H1 (cell line): Measurements from ENCODE around the gene KHDRBS2. TPM values are rescaled to one million over a fixed set of nuclear protein-coding genes. Genes with fewer than 3 reads are reported as not detected.

Source experiments
- CTCF ChIA-PET: fragments of 300-600 bp; sonication (Branson Sonifier 250); formaldehyde crosslinking; loops from one replicate; lab custom pipeline; 2021; ENCODE audit not compliant: partially characterized antibody; lab: Charles Lee
- POLR2A ChIA-PET: fragments of 300-600 bp; sonication (Branson Sonifier 250); formaldehyde crosslinking; loops from one replicate; lab custom pipeline; 2021; ENCODE audit warnings: inconsistent platforms; ENCODE audit not compliant: partially characterized antibody; lab: Charles Lee
- DNase-seq, 2 experiments: peaks; one replicate each; pipeline versions ENCODE4 v3.0.0 to v3.0.0-alpha.2; 2010 to 2022; ENCODE audit warnings: low spot score in 2 of 2, low read depth in 1 of 2, mixed read lengths in 1 of 2
- FAIRE-seq: peaks from 2 replicates; lab custom pipeline; 2011; peaks lifted over from hg19 to GRCh38; lab: Jason Lieb, UNC
- H2AFZ ChIP-seq: 2 replicates; pipeline ENCODE4 v1.8.1; 2012; ENCODE audit warnings: low read length, inconsistent platforms
- H2AK5ac ChIP-seq: 2 replicates; pipeline ENCODE4 v1.6.1; 2013; ENCODE audit warnings: low read depth, low read length
- H2BK120ac ChIP-seq: replicated peaks from 2 replicates; pipeline ENCODE3; 2013; ENCODE audit warnings: low read depth, low read length, inconsistent platforms
- H2BK12ac ChIP-seq: 2 replicates; pipeline ENCODE4 v1.6.1; 2013; ENCODE audit warnings: low read depth, low read length
- H2BK15ac ChIP-seq: 2 replicates; pipeline ENCODE4 v1.6.1; 2013; ENCODE audit warnings: low read length
- H2BK20ac ChIP-seq: 2 replicates; pipeline ENCODE4 v1.6.1; 2013; ENCODE audit warnings: low read length
- H2BK5ac ChIP-seq: 2 replicates; pipeline ENCODE4 v1.6.1; 2013; ENCODE audit warnings: low read depth, low read length
- H3K14ac ChIP-seq: 2 replicates; pipeline ENCODE4 v1.6.1; 2013; ENCODE audit warnings: inconsistent platforms; ENCODE audit not compliant: insufficient read length
- H3K18ac ChIP-seq: 2 replicates; pipeline ENCODE4 v1.6.1; 2013; ENCODE audit warnings: low read length; ENCODE audit errors: extremely low read depth
- H3K23ac ChIP-seq: 2 replicates; pipeline ENCODE4 v1.6.1; 2013; ENCODE audit warnings: inconsistent platforms; ENCODE audit not compliant: insufficient read length
- H3K23me2 ChIP-seq: 2 replicates; pipeline ENCODE4 v1.6.1; 2013; ENCODE audit warnings: low read depth, low read length
- H3K27ac ChIP-seq: 2 replicates; pipeline ENCODE4 v1.6.1; 2011; ENCODE audit warnings: low read depth, low read length, inconsistent platforms
- H3K27me3 ChIP-seq, 4 experiments: replicated peaks in 1 of 4; 1 replicate in 1 of 4; 2 replicates in 3 of 4; pipeline versions ENCODE4 v1.6.1 to v1.8.1; 2011 to 2013; ENCODE audit warnings: low read length in 3 of 4, mild to moderate bottlenecking in 3 of 4, inconsistent platforms in 2 of 4, mixed read lengths in 2 of 4, moderate library complexity in 1 of 4; ENCODE audit not compliant: control insufficient read depth in 3 of 4, insufficient read depth in 3 of 4; ENCODE audit errors: extremely low read depth in 1 of 4
- H3K36me3 ChIP-seq, 4 experiments: 2 replicates each; pipeline versions ENCODE4 v1.6.1 to v1.8.1; 2011 to 2013; ENCODE audit warnings: mild to moderate bottlenecking in 4 of 4, low read length in 3 of 4, moderate library complexity in 2 of 4, control low read depth in 1 of 4, inconsistent platforms in 1 of 4; ENCODE audit not compliant: insufficient read depth in 4 of 4, control insufficient read depth in 2 of 4
- H3K4ac ChIP-seq: replicated peaks from 2 replicates; pipeline ENCODE3; 2013; ENCODE audit warnings: low read length, low read depth, mixed read lengths, inconsistent platforms; ENCODE audit not compliant: insufficient read length
- H3K4me1 ChIP-seq, 4 experiments: replicated peaks in 1 of 4; 1 replicate in 1 of 4; 2 replicates in 3 of 4; pipeline versions ENCODE4 v1.6.1 to v1.8.1; 2011 to 2013; ENCODE audit warnings: low read length in 3 of 4, inconsistent platforms in 2 of 4, mixed read lengths in 1 of 4; ENCODE audit not compliant: insufficient read depth in 4 of 4, control insufficient read depth in 3 of 4
- H3K4me2 ChIP-seq, 2 experiments: 2 replicates each; pipeline versions ENCODE4 v1.6.1 to v1.8.1; 2011 to 2013; ENCODE audit warnings: low read depth in 2 of 2, low read length in 2 of 2, control low read depth in 1 of 2, inconsistent platforms in 1 of 2, mild to moderate bottlenecking in 1 of 2; ENCODE audit not compliant: insufficient read depth in 1 of 2
- H3K4me3 ChIP-seq, 4 experiments: fragments of 200-600, 300-600 bp in 1 of 4; sonication (generic), shearing (Covaris generic), sonication (Bioruptor Twin) in 1 of 4; 2 replicates each; pipeline versions ENCODE4 v1.5.1 to v1.8.1; 2011 to 2016; ENCODE audit warnings: low read length in 4 of 4, low read depth in 3 of 4, control low read depth in 2 of 4, inconsistent platforms in 2 of 4, mild to moderate bottlenecking in 2 of 4, mixed read lengths in 1 of 4, moderate library complexity in 1 of 4; ENCODE audit not compliant: insufficient read depth in 2 of 4; ENCODE audit errors: extremely low read depth in 1 of 4
- H3K56ac ChIP-seq: replicated peaks from 2 replicates; pipeline ENCODE3; 2013; ENCODE audit warnings: low read depth, mild to moderate bottlenecking, mixed read lengths, low read length, inconsistent platforms; ENCODE audit not compliant: insufficient read length
- H3K79me1 ChIP-seq: 2 replicates; pipeline ENCODE4 v1.6.1; 2013; ENCODE audit warnings: low read depth, low read length, control low read depth
- H3K79me2 ChIP-seq, 2 experiments: 2 replicates each; pipeline versions ENCODE4 v1.6.1 to v1.8.1; 2012 to 2013; ENCODE audit warnings: low read length in 2 of 2, mild to moderate bottlenecking in 2 of 2, inconsistent platforms in 1 of 2; ENCODE audit not compliant: insufficient read depth in 2 of 2, control insufficient read depth in 1 of 2
- H3K9ac ChIP-seq, 4 experiments: replicated peaks in 1 of 4; 1 replicate in 1 of 4; 2 replicates in 3 of 4; pipeline versions ENCODE4 v1.6.1 to v1.8.1; 2011 to 2013; ENCODE audit warnings: low read depth in 3 of 4, low read length in 3 of 4, control low read depth in 2 of 4, mild to moderate bottlenecking in 2 of 4, moderate library complexity in 2 of 4, inconsistent platforms in 1 of 4; ENCODE audit errors: extremely low read depth in 1 of 4
- H3K9me3 ChIP-seq, 2 experiments: 2 replicates each; pipeline versions ENCODE4 v1.6.1 to v1.8.1; 2012 to 2013; ENCODE audit warnings: mild to moderate bottlenecking in 2 of 2, moderate library complexity in 2 of 2, control low read depth in 1 of 2, inconsistent platforms in 1 of 2, low read depth in 1 of 2, low read length in 1 of 2, mixed read lengths in 1 of 2; ENCODE audit not compliant: insufficient read depth in 2 of 2
- H4K20me1 ChIP-seq, 2 experiments: replicated peaks in 1 of 2; 2 replicates each; pipeline versions ENCODE3 to v1.8.1; 2011 to 2013; ENCODE audit warnings: inconsistent platforms in 2 of 2, low read length in 2 of 2, mild to moderate bottlenecking in 1 of 2; ENCODE audit not compliant: insufficient read depth in 2 of 2, control insufficient read depth in 1 of 2
- H4K5ac ChIP-seq: 2 replicates; pipeline ENCODE4 v1.6.1; 2013; ENCODE audit warnings: low read length, low read depth, mixed read lengths, inconsistent platforms; ENCODE audit not compliant: insufficient read length
- H4K8ac ChIP-seq: 2 replicates; pipeline ENCODE4 v1.8.0; 2013; ENCODE audit warnings: mild to moderate bottlenecking, moderate library complexity, low read length, inconsistent platforms; ENCODE audit not compliant: insufficient read depth; ENCODE audit errors: extremely low read depth
- H4K91ac ChIP-seq: replicated peaks from 2 replicates; pipeline ENCODE3; 2013; ENCODE audit warnings: low read length, mixed read lengths, inconsistent platforms; ENCODE audit not compliant: insufficient read length
- PHF8 ChIP-seq: fragments of 200-600 bp; sonication (generic); conservative IDR thresholded peaks from 2 replicates; pipeline ENCODE4 v1.7.1; 2012; ENCODE audit warnings: low read depth, mild to moderate bottlenecking, inconsistent platforms, low read length, moderate library complexity
- WGBS, 2 experiments: shearing (Covaris generic) in 1 of 2; methylation state at CpG; one replicate each; pipeline versions ENCODE4 v1.1.6 to v1.1.7; 2013 to 2015; ENCODE audit warnings: low lambda C conversion rate in 2 of 2, mixed read lengths in 2 of 2, inconsistent platforms in 1 of 2, low coverage in 1 of 2, missing lambda C conversion rate in 1 of 2; ENCODE audit not compliant: insufficient replicate concordance in 2 of 2, insufficient coverage in 1 of 2, insufficient read length in 1 of 2; ENCODE audit errors: extremely low coverage in 1 of 2, missing lambda C conversion rate in 1 of 2; 5-methylcytosine and 5-hydroxymethylcytosine counted together
- polyA plus RNA-seq, 7 experiments: library from polyadenylated mRNA; depleted of rRNA in 3 of 7; stranded (reverse) in 5 of 7; unstranded in 2 of 7; fragments of >200 nt in 5 of 7; fragments of 200-250 nt in 2 of 7; gene quantifications; 1 replicate in 5 of 7; 2 replicates in 1 of 7; 4 replicates in 1 of 7; pipeline versions ENCODE4 v1.2.1 to v1.2.3, GENCODE V29; 2011 to 2013; ENCODE audit warnings: missing spikeins in 2 of 7, mixed read lengths in 2 of 7
- total RNA-seq: library from RNA; stranded (reverse); fragmentation: NEBNext Ultra II Directional; extraction: Animal tissue kit (Norgen Biotek cat#: 25700); gene quantifications from 2 replicates; pipeline ENCODE4 v1.2.1, GENCODE V29; 2021

Gene KHDRBS2
- total and polyA plus RNA-seq, 2 of the 8 experiments (the other 6 are each of a cell fraction or from before 2014, with no cell fraction given): 5.2 to 7.7 TPM

- WGBS, 2 experiments: 95% methylated on average over 4 of the region's 4 CpGs; no CpG with 5 or more reads in 1 of the 2 experiments
- CTCF ChIA-PET: no interaction called here
- no peak for FAIRE-seq
These were observed 68.2 kb downstream of the KHDRBS2 start for GRCh38 chr6:62217866-62218265.

More at GRCh38 chr6:62217866-62218265, 68.2 kb downstream of the KHDRBS2 start:
- Histone ChIP-seq H2BK20ac (no peak overlapping the region), H2BK120ac (no peak overlapping the region), H2BK5ac (no peak overlapping the region), H4K5ac (no peak overlapping the region), H3K27ac (no peak overlapping the region), H2BK15ac (no peak overlapping the region), H2AFZ (no peak overlapping the region), H3K4me2 (no peak overlapping the region), H3K14ac (no peak overlapping the region), H3K9ac (no peak overlapping the region), H3K23ac (no peak overlapping the region), H2BK12ac (no peak overlapping the region), H3K36me3 (no peaks in the 10 kb centered on the region), H3K18ac (no peak overlapping the region), H4K20me1 (peaks cover 0 to 2% of the 10 kb centered on the region in 2 experiments), H4K91ac (no peak overlapping the region), H3K27me3 (no peaks in the 10 kb centered on the region), H3K9me3 (peaks cover 0 to 4% of the 10 kb centered on the region in 2 experiments; a peak in 1 of 4 replicates), H3K79me1 (no peaks in the 10 kb centered on the region), H3K4ac (no peak overlapping the region), H2AK5ac (no peak overlapping the region), H3K56ac (no peak overlapping the region), H3K79me2 (peaks cover 0 to 28% of the 10 kb centered on the region in 2 experiments; a peak in 2 of 4 replicates), H3K4me3 (no peak overlapping the region), H3K4me1 (no peaks in the 10 kb centered on the region), H3K23me2 (no peaks in the 10 kb centered on the region), H4K8ac (no peak overlapping the region)
- no peak for DNase-seq
- POLR2A ChIA-PET: no interaction called here
- no peak for TF ChIP-seq PHF8
